CD4-positive, alpha-beta memory T cell (primary cell): ENCODE results near the gene MMRN2. TPM values are rescaled to one million over a fixed set of nuclear protein-coding genes. Genes with fewer than 3 reads are reported as not detected.
A peak's percentile ranks its signal among the peaks of the same experiment; 100 is the strongest.

Source experiments
- CTCF ChIA-PET: fragments of 350-600 bp; sonication (Branson Sonifier 250); formaldehyde crosslinking; loops from one replicate; lab custom pipeline; 2021; ENCODE audit warnings: inconsistent platforms; ENCODE audit not compliant: partially characterized antibody; lab: Charles Lee
- POLR2A ChIA-PET: fragments of 350-600 bp; sonication (Branson Sonifier 250); formaldehyde crosslinking; loops from one replicate; lab custom pipeline; 2021; ENCODE audit not compliant: partially characterized antibody; lab: Charles Lee
- DNase-seq, 5 donors: peaks; one replicate each; pipeline versions ENCODE4 v3.0.0 to v3.0.0-alpha.2; 2020 to 2022; ENCODE audit warnings: mixed read lengths in 1 of 5
- H3K27ac ChIP-seq: one replicate; pipeline ENCODE4 v1.7.0; 2013; ENCODE audit warnings: low read depth, low read length
- H3K27me3 ChIP-seq: 2 replicates; pipeline ENCODE4 v1.7.0; 2013; ENCODE audit warnings: mild to moderate bottlenecking, low read length, moderate library complexity; ENCODE audit not compliant: insufficient read depth
- H3K36me3 ChIP-seq: 2 replicates; pipeline ENCODE4 v1.7.0; 2013; ENCODE audit warnings: mild to moderate bottlenecking, low read length, moderate library complexity; ENCODE audit not compliant: insufficient read depth
- H3K4me1 ChIP-seq: 2 replicates; pipeline ENCODE4 v1.7.0; 2013; ENCODE audit warnings: mild to moderate bottlenecking, low read length, moderate library complexity; ENCODE audit not compliant: insufficient read depth
- H3K4me3 ChIP-seq, 2 donors: one replicate each; pipeline ENCODE4 v1.7.0; 2013; ENCODE audit warnings: low read length in 2 of 2, mild to moderate bottlenecking in 1 of 2
- H3K9me3 ChIP-seq, 2 donors: one replicate each; pipeline ENCODE4 v1.7.0; 2013; ENCODE audit warnings: low read length in 2 of 2, control low read depth in 1 of 2; ENCODE audit not compliant: control insufficient read depth in 1 of 2
- H3K27ac Mint-ChIP-seq, 7 donors: one replicate each; pipeline ENCODE4 v1.8.0; 2020 to 2021; ENCODE audit warnings: mixed read lengths in 7 of 7, mild to moderate bottlenecking in 6 of 7, inconsistent platforms in 3 of 7, moderate library complexity in 3 of 7
- H3K27me3 Mint-ChIP-seq, 2 donors: one replicate each; pipeline ENCODE4 v1.8.0; 2020 to 2021; ENCODE audit warnings: mixed read lengths in 2 of 2
- H3K36me3 Mint-ChIP-seq, 2 donors: one replicate each; pipeline ENCODE4 v1.8.0; 2020 to 2021; ENCODE audit warnings: mixed read lengths in 2 of 2, inconsistent platforms in 1 of 2, mild to moderate bottlenecking in 1 of 2
- H3K4me1 Mint-ChIP-seq, 4 donors: one replicate each; pipeline ENCODE4 v1.8.0; 2020 to 2021; ENCODE audit warnings: mixed read lengths in 4 of 4, mild to moderate bottlenecking in 1 of 4
- H3K4me3 Mint-ChIP-seq, 8 donors: one replicate each; pipeline ENCODE4 v1.8.0; 2020 to 2021; ENCODE audit warnings: mixed read lengths in 8 of 8, mild to moderate bottlenecking in 7 of 8, moderate library complexity in 6 of 8, inconsistent platforms in 3 of 8
- H3K9me3 Mint-ChIP-seq, 8 donors: one replicate each; pipeline ENCODE4 v1.8.0; 2020 to 2021; ENCODE audit warnings: mixed read lengths in 8 of 8, mild to moderate bottlenecking in 5 of 8, inconsistent platforms in 3 of 8, moderate library complexity in 1 of 8
- intact Hi-C: fragments of 100-400 bp; cut with micrococcal nuclease; formaldehyde crosslinking; loops from one replicate; pipeline ENCODE4 v1.15.1; 2023
- polyA plus RNA-seq, 2 donors: library from polyadenylated mRNA; unstranded; fragments of 300-500 nt; fragmentation: Illumina TruSeq; gene quantifications; one replicate each; pipeline ENCODE4 v1.2.3, GENCODE V29; 2021
- total RNA-seq, 2 experiments: library from RNA; stranded (reverse); gene quantifications; one replicate each; pipeline ENCODE4 v1.2.3, GENCODE V29; 2021

Gene MMRN2
- total and polyA plus RNA-seq, 4 experiments from 2014 or later = 0.15 to 0.20 TPM; not detected in 2

GRCh38 chr10:86944471-86944870 lies 12.9 kb downstream of the MMRN2 start:
- H3K4me1 ChIP-seq = no peaks in the 10 kb centered on the region
- no peak overlapping the region for H3K4me3 Mint-ChIP-seq
- intact Hi-C loops = no loop called here
- H3K27me3 Mint-ChIP-seq = peaks cover 0 to 3% of the 10 kb centered on the region in 2 donors
- ChIA-PET POLR2A (interaction anchor here (2.1 kb wide), 1 partner anchor 26 kb away, joined by 8 read pairs; no protein-coding TSS in a partner anchor), CTCF (no interaction called here)
- H3K9me3 ChIP-seq = no peaks in the 10 kb centered on the region
- peak overlapping the region in 1 of 7 donors; percentile 55 for H3K27ac Mint-ChIP-seq
- H3K4me1 Mint-ChIP-seq = peaks cover 6 to 13% (median 12%) of the 10 kb centered on the region in 4 donors
- peaks cover 0 to 5% (median 0%) of the 10 kb centered on the region in 8 donors for H3K9me3 Mint-ChIP-seq
- H3K36me3 Mint-ChIP-seq = peaks cover 0 to 6% of the 10 kb centered on the region in 2 donors
- no peaks in the 10 kb centered on the region for H3K27me3 ChIP-seq
- DNase-seq = no peak
- H3K36me3 ChIP-seq = no peaks in the 10 kb centered on the region
- H3K27ac ChIP-seq = no peak overlapping the region
- H3K4me3 ChIP-seq = no peak overlapping the region

- Histone ChIP-seq H3K4me1 (no peaks in the 10 kb centered on the region), H3K27ac (no peak overlapping the region), H3K36me3 (no peaks in the 10 kb centered on the region), H3K9me3 (no peaks in the 10 kb centered on the region), H3K27me3 (no peaks in the 10 kb centered on the region), H3K4me3 (no peak overlapping the region)
- Mint-ChIP-seq H3K27ac (peak overlapping the region in 1 of 7 donors; percentile 44), H3K9me3 (peaks cover 0 to 5% (median 0%) of the 10 kb centered on the region in 8 donors), H3K4me3 (no peak overlapping the region), H3K27me3 (peaks cover 0 to 3% of the 10 kb centered on the region in 2 donors), H3K4me1 (peaks cover 7 to 14% (median 9%) of the 10 kb centered on the region in 4 donors), H3K36me3 (peaks cover 0 to 6% of the 10 kb centered on the region in 2 donors)
- intact Hi-C loops = no loop called here
- POLR2A ChIA-PET = interaction anchor here (2.1 kb wide), 1 partner anchor 27 kb away, joined by 8 read pairs; no protein-coding TSS in a partner anchor
- CTCF ChIA-PET = no interaction called here
- DNase-seq = no peak
Measured at GRCh38 chr10:86944031-86944419, 13.4 kb downstream of the MMRN2 start.

- POLR2A ChIA-PET = interaction anchor here (2.1 kb wide), 1 partner anchor 27 kb away, joined by 8 read pairs; no protein-coding TSS in a partner anchor
- CTCF ChIA-PET = interaction anchor here (6.7 kb wide), 1 partner anchor 25 kb away, joined by 97 read pairs; the partner anchor contains the start of gene ADIRF
- Histone ChIP-seq H3K27ac (no peak overlapping the region), H3K4me3 (no peak overlapping the region), H3K9me3 (no peaks in the 10 kb centered on the region), H3K4me1 (no peaks in the 10 kb centered on the region), H3K27me3 (no peaks in the 10 kb centered on the region), H3K36me3 (no peaks in the 10 kb centered on the region)
- peaks cover 0 to 4% (median 0%) of the 10 kb centered on the region in 8 donors for H3K9me3 Mint-ChIP-seq
- H3K36me3 Mint-ChIP-seq = peaks cover 0 to 5% of the 10 kb centered on the region in 2 donors
- intact Hi-C loops = no loop called here
- no peak for DNase-seq
- H3K4me3 Mint-ChIP-seq = no peak overlapping the region
- peaks cover 0 to 3% of the 10 kb centered on the region in 2 donors for H3K27me3 Mint-ChIP-seq
- no peak overlapping the region for H3K27ac Mint-ChIP-seq
- H3K4me1 Mint-ChIP-seq = peaks cover 4 to 8% (median 7%) of the 10 kb centered on the region in 4 donors
Measured at GRCh38 chr10:86943316-86944030, 13.9 kb downstream of the MMRN2 start.

GRCh38 chr10:86942441-86943315 lies 14.7 kb downstream of the MMRN2 start:
- Histone ChIP-seq H3K4me1 (no peaks in the 10 kb centered on the region), H3K27me3 (no peaks in the 10 kb centered on the region), H3K27ac (no peak overlapping the region), H3K4me3 (no peak overlapping the region), H3K36me3 (no peaks in the 10 kb centered on the region), H3K9me3 (no peaks in the 10 kb centered on the region)
- H3K36me3 Mint-ChIP-seq = no peaks in the 10 kb centered on the region
- H3K4me3 Mint-ChIP-seq = no peak overlapping the region
- H3K27me3 Mint-ChIP-seq = peaks cover 0 to 3% of the 10 kb centered on the region in 2 donors
- ChIA-PET CTCF (interaction anchor here (6.7 kb wide), 1 partner anchor 26 kb away, joined by 97 read pairs; the partner anchor contains the start of gene ADIRF), POLR2A (interaction anchor here (1.0 kb wide), 1 partner anchor 28 kb away, joined by 4 read pairs; no protein-coding TSS in a partner anchor)
- H3K27ac Mint-ChIP-seq = no peak overlapping the region
- H3K9me3 Mint-ChIP-seq = peaks cover 0 to 3% (median 0%) of the 10 kb centered on the region in 8 donors
- no peak for DNase-seq
- intact Hi-C loops = no loop called here
- H3K4me1 Mint-ChIP-seq = peaks cover 0 to 7% (median 5%) of the 10 kb centered on the region in 4 donors

- H3K36me3 Mint-ChIP-seq = no peaks in the 10 kb centered on the region
- DNase-seq = no peak
- Histone ChIP-seq H3K4me3 (no peak overlapping the region), H3K27me3 (no peaks in the 10 kb centered on the region), H3K4me1 (no peaks in the 10 kb centered on the region), H3K27ac (no peak overlapping the region), H3K9me3 (no peaks in the 10 kb centered on the region), H3K36me3 (no peaks in the 10 kb centered on the region)
- no peak overlapping the region for H3K4me3 Mint-ChIP-seq
- POLR2A ChIA-PET = interaction anchor here (1.0 to 1.1 kb wide), 2 partner anchors 8 to 29 kb away, joined by 3 to 4 read pairs; no protein-coding TSS in a partner anchor
- H3K4me1 Mint-ChIP-seq = peaks cover 0 to 7% (median 5%) of the 10 kb centered on the region in 4 donors
- peaks cover 0 to 3% of the 10 kb centered on the region in 2 donors for H3K27me3 Mint-ChIP-seq
- intact Hi-C loops = no loop called here
- CTCF ChIA-PET = interaction anchor here (5.7 to 6.7 kb wide), 2 partner anchors 9 to 26 kb away, joined by 35 to 97 read pairs; partner anchors contain the start of gene ADIRF
- no peak overlapping the region for H3K27ac Mint-ChIP-seq
- peaks cover 0 to 3% (median 0%) of the 10 kb centered on the region in 8 donors for H3K9me3 Mint-ChIP-seq
Measured at GRCh38 chr10:86941991-86942421, 15.4 kb downstream of the MMRN2 start.

GRCh38 chr10:86941426-86941825 lies 16.0 kb downstream of the MMRN2 start:
- H3K27me3 Mint-ChIP-seq = no peaks in the 10 kb centered on the region
- CTCF ChIA-PET = interaction anchor here (1.1 to 6.7 kb wide), 5 partner anchors 10 to 33 kb away, joined by 3 to 97 read pairs (median 32); partner anchors contain the start of gene ADIRF
- peaks cover 0 to 3% (median 0%) of the 10 kb centered on the region in 8 donors for H3K9me3 Mint-ChIP-seq
- no peaks in the 10 kb centered on the region for H3K36me3 Mint-ChIP-seq
- H3K4me1 ChIP-seq = no peaks in the 10 kb centered on the region
- H3K4me3 Mint-ChIP-seq = no peak overlapping the region
- intact Hi-C loops = no loop called here
- H3K4me1 Mint-ChIP-seq = peaks cover 0 to 7% (median 3%) of the 10 kb centered on the region in 4 donors
- H3K36me3 ChIP-seq = no peaks in the 10 kb centered on the region
- H3K4me3 ChIP-seq = no peak overlapping the region
- no peaks in the 10 kb centered on the region for H3K9me3 ChIP-seq
- H3K27ac Mint-ChIP-seq = no peak overlapping the region
- DNase-seq = no peak
- POLR2A ChIA-PET = interaction anchor here (1.1 kb wide), 1 partner anchor 9 kb away, joined by 3 read pairs; no protein-coding TSS in a partner anchor
- H3K27ac ChIP-seq = no peak overlapping the region
- no peaks in the 10 kb centered on the region for H3K27me3 ChIP-seq
